Ishikawa (cell line): ENCODE measurements around the gene PHF14.

Experiments used
- CEBPB ChIP-seq: IDR thresholded peaks from 2 replicates; pipeline ENCODE4 v1.6.1; 2012
- CREB1 ChIP-seq: IDR thresholded peaks from 2 replicates; pipeline ENCODE4 v1.6.1; 2012; ENCODE audit warnings: low read depth
- EP300 ChIP-seq: IDR thresholded peaks from 2 replicates; pipeline ENCODE4 v1.6.1; 2012; ENCODE audit warnings: borderline replicate concordance
- MAX ChIP-seq: IDR thresholded peaks from 2 replicates; pipeline ENCODE4 v1.6.1; 2012
- NFIC ChIP-seq: IDR thresholded peaks from 2 replicates; pipeline ENCODE4 v1.6.1; 2012
- RAD21 ChIP-seq: IDR thresholded peaks from 2 replicates; pipeline ENCODE4 v1.6.1; 2012; ENCODE audit warnings: low read depth
- REST ChIP-seq: IDR thresholded peaks from 2 replicates; pipeline ENCODE4 v1.6.1; 2012; ENCODE audit warnings: low read depth, mild to moderate bottlenecking
- TAF1 ChIP-seq: IDR thresholded peaks from 2 replicates; pipeline ENCODE4 v1.6.1; 2012; ENCODE audit warnings: low read depth, mild to moderate bottlenecking
- TCF12 ChIP-seq: IDR thresholded peaks from 2 replicates; pipeline ENCODE4 v1.6.1; 2012; ENCODE audit warnings: low read depth
- TEAD4 ChIP-seq: IDR thresholded peaks from 2 replicates; pipeline ENCODE4 v1.6.1; 2012
- USF1 ChIP-seq: IDR thresholded peaks from 2 replicates; pipeline ENCODE4 v1.6.1; 2012
- YY1 ChIP-seq: IDR thresholded peaks from 2 replicates; pipeline ENCODE4 v1.6.1; 2012; ENCODE audit warnings: low read depth

GRCh38 chr7:11060893-11061292, 87.2 kb downstream of the PHF14 start:
- TF ChIP-seq NFIC, result no peak
- no peak for TF ChIP-seq RAD21
- no peak for TF ChIP-seq MAX
- TF ChIP-seq CREB1, result no peak
- TF ChIP-seq REST, result no peak
- TF ChIP-seq YY1, result no peak
- TF ChIP-seq USF1, result no peak
- TF ChIP-seq TCF12, result no peak
- TF ChIP-seq TEAD4, result no peak
- TF ChIP-seq TAF1, result no peak
- no peak for TF ChIP-seq EP300
- no peak for TF ChIP-seq CEBPB
